IPS-NIHi7 (cell line): ENCODE results near the gene ATAD3A.

Experiments
- DNase-seq: peaks from one replicate; pipeline ENCODE4 v3.0.0; 2012; ENCODE audit warnings: mixed read lengths; ENCODE audit errors: extremely low spot score

The ATAD3A gene

DNA sequence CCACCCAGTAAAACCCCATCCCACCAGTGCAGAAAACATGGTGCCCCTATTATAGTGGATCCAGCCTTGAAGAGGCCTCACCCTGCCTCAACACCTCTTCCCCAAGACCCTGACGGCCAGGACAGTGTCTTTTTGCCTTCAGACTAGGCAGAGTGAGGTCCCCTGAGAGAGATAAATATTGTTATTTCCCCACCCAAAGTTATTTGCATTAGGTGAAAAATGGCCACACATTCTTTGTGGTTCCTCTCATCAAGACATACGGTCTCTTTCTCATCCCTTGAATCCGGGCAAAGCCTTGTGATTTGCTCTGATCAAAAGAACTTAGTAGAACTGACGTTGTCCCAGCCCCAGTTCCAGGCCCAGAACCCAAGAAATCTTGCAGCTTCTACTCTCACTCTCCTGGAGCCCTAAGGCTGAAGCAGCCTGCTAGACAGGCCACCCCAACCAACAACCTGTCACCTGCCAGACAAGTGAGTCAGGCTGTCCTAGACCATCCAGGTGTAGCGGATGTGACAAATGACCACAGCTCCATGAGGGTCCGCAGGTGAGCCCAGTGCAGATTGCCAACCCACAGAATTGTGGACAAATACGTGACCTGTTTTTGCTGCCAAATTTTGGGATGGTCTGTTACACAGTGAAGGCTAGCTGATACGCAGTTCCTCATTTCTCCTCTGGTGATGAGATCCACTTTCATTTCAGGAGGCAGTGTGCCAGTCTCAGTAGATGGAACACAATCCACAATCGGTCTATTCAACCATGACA is 70.8 kb downstream of the ATAD3A start:
- DNase-seq: no peak

DNA sequence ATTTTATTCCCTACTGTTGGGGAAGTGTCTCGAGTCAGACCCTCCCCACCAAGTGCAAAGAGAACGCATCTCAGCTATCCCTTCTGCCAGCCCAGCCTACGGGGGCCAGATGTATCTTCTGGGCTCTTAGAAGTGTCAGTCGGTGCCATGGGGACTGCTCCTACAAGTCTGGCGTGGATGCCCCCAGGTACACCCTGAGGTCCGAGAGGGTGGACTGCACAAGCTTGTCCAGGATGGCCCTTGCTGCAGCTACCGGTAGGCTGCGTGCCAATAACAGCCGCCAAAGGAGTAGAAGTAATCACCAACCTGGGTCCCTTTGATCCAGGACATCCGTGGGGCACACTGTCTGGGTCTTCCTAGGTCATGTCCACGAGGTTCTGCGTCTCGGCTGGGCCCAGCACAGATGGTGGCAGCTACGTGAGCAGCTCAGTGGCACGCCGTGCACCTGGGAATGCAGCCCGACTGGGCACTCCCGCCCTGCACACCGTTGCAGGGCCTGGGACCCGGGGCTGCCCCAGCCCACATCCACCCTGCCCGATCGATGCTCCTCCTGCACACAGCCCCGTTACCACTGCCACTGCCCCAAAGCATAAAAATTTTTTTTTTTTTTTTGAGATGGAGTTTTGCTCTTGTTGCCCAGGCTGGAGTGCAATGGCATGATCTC is 71.5 kb downstream of the ATAD3A start:
- no peak for DNase-seq
